Hypothalamus (tissue), 51 donors: ENCODE measurements around the gene DZIP1L.
A peak's percentile ranks its signal among the peaks of the same experiment; 100 is the strongest.

Experiments used
- DNase-seq, 51 donors: peaks; one replicate each; lab custom pipeline; 2025; lab: John Stamatoyannopoulos, UW

DZIP1L gene

GRCh38 chr3:138070006-138070405, 45.4 kb downstream of the DZIP1L start:
- no peak for DNase-seq

GRCh38 chr3:138068579-138069174, 46.7 kb downstream of the DZIP1L start:
- peak in 48 of 51 donors; percentile 7 to 84 (median 47) for DNase-seq

- no peak for DNase-seq
Observed at GRCh38 chr3:138068046-138068445, 47.4 kb downstream of the DZIP1L start.

GRCh38 chr3:138066972-138067371, 48.4 kb downstream of the DZIP1L start:
- DNase-seq = no peak

- DNase-seq = no peak
Observed at GRCh38 chr3:138066383-138066782, 49.0 kb downstream of the DZIP1L start.

- no peak for DNase-seq
Observed at GRCh38 chr3:138065949-138066348, 49.5 kb downstream of the DZIP1L start.

GRCh38 chr3:138063416-138063815, 52.0 kb downstream of the DZIP1L start:
- DNase-seq = no peak

- DNase-seq = no peak
Observed at GRCh38 chr3:138062626-138063025, 52.8 kb downstream of the DZIP1L start.

- no peak for DNase-seq
Observed at GRCh38 chr3:138062037-138062436, 53.4 kb downstream of the DZIP1L start.

- no peak for DNase-seq
Observed at GRCh38 chr3:138060792-138061191, 54.6 kb downstream of the DZIP1L start.

GRCh38 chr3:138059261-138059660, 56.1 kb downstream of the DZIP1L start:
- no peak for DNase-seq

- no peak for DNase-seq
Observed at GRCh38 chr3:138057384-138057783, 58.0 kb downstream of the DZIP1L start.

GRCh38 chr3:138054057-138054456, 61.4 kb downstream of the DZIP1L start:
- DNase-seq = no peak

GRCh38 chr3:138051947-138052802, 63.2 kb downstream of the DZIP1L start:
- peak in 17 of 51 donors; percentile 1 to 24 (median 4) for DNase-seq

GRCh38 chr3:138049157-138049919, 66.1 kb downstream of the DZIP1L start:
- no peak for DNase-seq

GRCh38 chr3:138047596-138048158, 67.7 kb downstream of the DZIP1L start:
- no peak for DNase-seq

- no peak for DNase-seq
Observed at GRCh38 chr3:138046955-138047354, 68.5 kb downstream of the DZIP1L start.

GRCh38 chr3:138046085-138046484, 69.3 kb downstream of the DZIP1L start:
- no peak for DNase-seq

GRCh38 chr3:138043266-138044029, 72.0 kb downstream of the DZIP1L start:
- no peak for DNase-seq

GRCh38 chr3:138042043-138042442, 73.4 kb downstream of the DZIP1L start:
- DNase-seq = no peak
